Measurements from ENCODE around the gene TTC17. TPM values are rescaled to one million over a fixed set of nuclear protein-coding genes. Genes with fewer than 3 reads are reported as not detected.
A peak's percentile ranks its signal among the peaks of the same experiment; 100 is the strongest.
"Not testable (repeated sequence)": the region's sequence is repeated elsewhere in the genome, so short reads cannot be mapped to it uniquely, and the experiment has no call there.

Gene TTC17
- total and polyA plus RNA-seq, 5 donors from 2014 or later: 46.5 to 102 (median 56.0) TPM

DNA sequence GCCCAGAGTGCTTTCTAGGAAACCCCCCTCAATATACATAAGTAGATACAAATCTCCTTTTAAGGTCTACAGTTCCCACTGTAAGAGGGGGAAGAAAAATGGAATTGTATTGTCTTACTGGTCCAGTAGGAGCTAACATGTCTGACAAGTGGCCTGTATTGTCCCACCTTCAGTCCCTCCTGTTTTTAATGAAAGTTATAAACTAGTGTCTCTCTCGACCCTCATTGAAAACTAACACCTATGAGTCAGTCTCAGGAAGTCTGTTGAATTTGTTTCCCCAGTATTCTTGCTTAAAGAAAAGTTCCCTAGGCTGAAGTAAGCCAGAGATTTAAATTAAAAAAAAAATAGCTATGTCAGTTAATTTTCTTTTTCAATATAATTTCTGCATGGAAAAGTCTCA, 69.3 kb downstream of the TTC17 start:
- Histone ChIP-seq H3K36me3 (ENCODE audit: control insufficient read depth, insufficient read depth, low read length) (peaks cover 10% of the 10 kb centered on the region), H3K27ac (ENCODE audit: insufficient read depth, low read length, poor library complexity, severe bottlenecking) (no peak overlapping the region), H3K4me3 (ENCODE audit: low read depth, low read length) (no peak overlapping the region), H3K27me3 (ENCODE audit: control insufficient read depth, insufficient read depth, low read length) (no peaks in the 10 kb centered on the region), H3K4me1 (ENCODE audit: control insufficient read depth, insufficient read depth, low read length, poor library complexity, severe bottlenecking) (no peaks in the 10 kb centered on the region), H3K9me3 (ENCODE audit: control insufficient read depth in 2 of 2, low read length in 2 of 2) (no peaks in the 10 kb centered on the region)
- Mint-ChIP-seq H3K27me3 (no peaks in the 10 kb centered on the region), H3K4me1 (peaks cover 0 to 3% (median 0%) of the 10 kb centered on the region in 4 donors), H3K9me3 (no peaks in the 10 kb centered on the region), H3K36me3 (peaks cover 35% of the 10 kb centered on the region), H3K27ac (no peak overlapping the region), H3K4me3 (no peak overlapping the region)
- DNase-seq (no peak), ATAC-seq (ENCODE audit: low read depth in 2 of 2) (no peak)

DNA sequence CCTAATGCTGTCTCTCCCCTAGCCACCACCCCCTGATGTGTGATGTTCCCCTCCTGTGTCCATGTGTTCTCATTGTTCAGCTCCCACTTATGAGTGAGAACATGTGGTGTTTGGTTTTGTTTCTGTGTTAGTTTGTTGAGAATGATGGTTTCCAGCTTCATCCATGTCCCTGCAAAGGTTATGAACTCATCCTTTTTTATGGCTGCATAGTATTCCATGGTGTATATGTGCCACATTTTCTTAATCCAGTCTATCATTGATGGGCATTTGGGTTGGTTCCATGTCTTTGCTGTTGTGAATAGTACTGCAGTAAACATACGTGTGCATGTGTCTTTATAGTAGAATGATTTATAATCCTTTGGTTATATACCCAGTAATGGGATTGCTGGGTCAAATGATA, 72.2 kb downstream of the TTC17 start:
- not testable (repeated sequence) for H3K27ac Mint-ChIP-seq; H3K27ac ChIP-seq (ENCODE audit: insufficient read depth, low read length, poor library complexity, severe bottlenecking); DNase-seq; H3K27me3 Mint-ChIP-seq; ATAC-seq (ENCODE audit: low read depth in 2 of 2); H3K4me1 Mint-ChIP-seq; H3K9me3 Mint-ChIP-seq; H3K4me3 Mint-ChIP-seq; H3K4me1 ChIP-seq (ENCODE audit: control insufficient read depth, insufficient read depth, low read length, poor library complexity, severe bottlenecking); H3K9me3 ChIP-seq (ENCODE audit: control insufficient read depth in 2 of 2, low read length in 2 of 2); H3K4me3 ChIP-seq (ENCODE audit: low read depth, low read length); H3K27me3 ChIP-seq (ENCODE audit: control insufficient read depth, insufficient read depth, low read length)
- peaks cover 17% of the 10 kb centered on the region for H3K36me3 ChIP-seq (ENCODE audit: control insufficient read depth, insufficient read depth, low read length)
- H3K36me3 Mint-ChIP-seq: peaks cover 52% of the 10 kb centered on the region

DNA sequence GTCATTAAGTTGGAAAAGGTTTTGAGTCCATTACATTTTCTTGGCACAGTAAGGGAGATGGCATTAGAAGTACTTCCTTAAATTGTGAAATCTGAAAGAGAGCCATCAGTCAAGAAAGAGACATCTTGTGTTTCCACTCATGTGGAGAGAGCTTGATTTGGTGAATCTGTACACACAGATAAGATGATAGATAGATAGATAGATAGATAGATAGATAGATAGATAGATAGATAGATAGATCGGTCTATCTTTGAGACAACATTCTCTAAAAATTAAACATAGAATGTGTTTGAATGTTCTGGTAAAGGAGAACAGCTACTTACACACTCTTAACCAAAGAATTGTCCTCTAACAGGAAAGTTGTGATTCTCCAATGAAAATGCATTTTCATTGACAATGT, 76.2 kb downstream of the TTC17 start:
- Mint-ChIP-seq H3K9me3 (no peaks in the 10 kb centered on the region), H3K36me3 (peaks cover 59% of the 10 kb centered on the region), H3K27ac (no peak overlapping the region), H3K4me1 (peaks cover 0 to 4% (median 3%) of the 10 kb centered on the region in 4 donors), H3K4me3 (no peak overlapping the region), H3K27me3 (no peaks in the 10 kb centered on the region)
- H3K4me3 ChIP-seq (ENCODE audit: low read depth, low read length): no peak overlapping the region
- no peak for DNase-seq
- H3K4me1 ChIP-seq (ENCODE audit: control insufficient read depth, insufficient read depth, low read length, poor library complexity, severe bottlenecking): no peaks in the 10 kb centered on the region
- peaks cover 45% of the 10 kb centered on the region for H3K36me3 ChIP-seq (ENCODE audit: control insufficient read depth, insufficient read depth, low read length)
- H3K27ac ChIP-seq (ENCODE audit: insufficient read depth, low read length, poor library complexity, severe bottlenecking): no peak overlapping the region
- no peak for ATAC-seq (ENCODE audit: low read depth in 2 of 2)
- H3K27me3 ChIP-seq (ENCODE audit: control insufficient read depth, insufficient read depth, low read length): no peaks in the 10 kb centered on the region
- H3K9me3 ChIP-seq (ENCODE audit: control insufficient read depth in 2 of 2, low read length in 2 of 2): no peaks in the 10 kb centered on the region

DNA sequence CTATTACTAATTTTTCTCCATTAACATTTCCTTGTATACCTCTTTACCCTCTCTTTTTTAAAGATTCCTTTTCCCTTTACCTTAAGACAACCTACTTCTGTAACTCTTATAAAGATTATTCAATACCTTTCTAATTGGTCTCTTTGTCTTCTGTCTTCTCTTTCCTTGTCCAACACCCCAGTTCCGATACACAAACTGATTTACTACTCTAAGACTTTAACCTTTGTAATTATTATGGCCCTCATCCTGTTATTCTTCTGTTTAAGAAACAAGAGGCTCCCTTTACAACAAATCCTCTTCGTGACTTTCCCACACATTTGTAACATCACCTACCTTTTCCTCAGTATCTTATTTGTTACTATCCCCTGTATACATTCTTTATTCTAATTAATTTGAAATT, 81.8 kb downstream of the TTC17 start:
- Mint-ChIP-seq H3K27ac (no peak overlapping the region), H3K9me3 (no peaks in the 10 kb centered on the region), H3K4me1 (peaks cover 0 to 9% (median 2%) of the 10 kb centered on the region in 4 donors), H3K4me3 (no peak overlapping the region), H3K36me3 (peaks cover 63% of the 10 kb centered on the region), H3K27me3 (no peaks in the 10 kb centered on the region)
- Histone ChIP-seq H3K27ac (ENCODE audit: insufficient read depth, low read length, poor library complexity, severe bottlenecking) (no peak overlapping the region), H3K27me3 (ENCODE audit: control insufficient read depth, insufficient read depth, low read length) (no peaks in the 10 kb centered on the region), H3K36me3 (ENCODE audit: control insufficient read depth, insufficient read depth, low read length) (peaks cover 81% of the 10 kb centered on the region), H3K4me1 (ENCODE audit: control insufficient read depth, insufficient read depth, low read length, poor library complexity, severe bottlenecking) (no peaks in the 10 kb centered on the region), H3K4me3 (ENCODE audit: low read depth, low read length) (no peak overlapping the region), H3K9me3 (ENCODE audit: control insufficient read depth in 2 of 2, low read length in 2 of 2) (no peaks in the 10 kb centered on the region)
- no peak for DNase-seq
- ATAC-seq (ENCODE audit: low read depth in 2 of 2): no peak

DNA sequence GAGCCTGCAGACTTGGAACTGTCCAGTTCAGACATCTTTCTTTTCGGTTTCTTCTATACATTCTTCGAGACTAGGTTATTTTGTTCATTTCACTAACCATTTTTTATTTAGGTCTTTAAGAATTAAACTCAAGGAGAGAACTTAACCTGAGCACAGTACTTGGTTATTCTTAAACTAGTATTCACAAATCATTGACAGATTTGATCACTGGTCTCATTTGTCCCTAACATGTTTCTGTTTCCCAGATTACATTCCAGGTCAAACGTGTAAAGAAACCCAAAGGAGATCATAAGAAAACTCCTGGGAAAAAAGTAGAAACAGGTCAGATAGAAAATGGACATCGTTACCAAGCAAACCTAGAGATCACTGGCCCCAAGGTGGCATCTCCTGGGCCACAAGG, 85.1 kb downstream of the TTC17 start:
- Mint-ChIP-seq H3K9me3 (no peaks in the 10 kb centered on the region), H3K36me3 (peaks cover 71% of the 10 kb centered on the region), H3K27me3 (no peaks in the 10 kb centered on the region), H3K4me1 (peaks cover 0 to 5% (median under 1%) of the 10 kb centered on the region in 4 donors), H3K4me3 (no peak overlapping the region), H3K27ac (no peak overlapping the region)
- DNase-seq (no peak), ATAC-seq (ENCODE audit: low read depth in 2 of 2) (no peak)
- Histone ChIP-seq H3K4me1 (ENCODE audit: control insufficient read depth, insufficient read depth, low read length, poor library complexity, severe bottlenecking) (no peaks in the 10 kb centered on the region), H3K9me3 (ENCODE audit: control insufficient read depth in 2 of 2, low read length in 2 of 2) (no peaks in the 10 kb centered on the region), H3K36me3 (ENCODE audit: control insufficient read depth, insufficient read depth, low read length) (peaks cover 90% of the 10 kb centered on the region), H3K27me3 (ENCODE audit: control insufficient read depth, insufficient read depth, low read length) (no peaks in the 10 kb centered on the region), H3K4me3 (ENCODE audit: low read depth, low read length) (no peak overlapping the region), H3K27ac (ENCODE audit: insufficient read depth, low read length, poor library complexity, severe bottlenecking) (no peak overlapping the region)

DNA sequence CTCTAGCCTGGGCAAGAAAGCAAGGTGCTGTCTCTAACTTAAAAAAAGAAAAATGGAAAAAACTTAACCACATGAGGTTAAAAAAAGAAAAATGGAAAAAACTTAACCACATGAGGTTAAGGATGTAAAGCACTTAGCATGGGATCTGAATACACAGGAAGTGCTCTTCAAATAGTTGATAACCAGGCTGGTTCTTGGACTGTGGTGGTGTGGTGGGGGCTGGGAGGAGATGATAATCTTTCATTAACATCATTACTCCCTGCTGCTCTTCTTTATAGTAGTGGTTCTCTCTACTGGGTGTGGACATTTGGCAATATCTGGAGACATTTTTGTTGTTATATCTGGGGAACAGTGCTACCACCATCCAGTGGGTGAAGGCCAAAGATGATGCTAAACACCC, 88.4 kb downstream of the TTC17 start:
- Mint-ChIP-seq H3K36me3 (peaks cover 73% of the 10 kb centered on the region), H3K27me3 (no peaks in the 10 kb centered on the region), H3K27ac (peak overlapping the region in 1 of 3 donors; percentile 26), H3K4me3 (no peak overlapping the region), H3K4me1 (no peaks in the 10 kb centered on the region), H3K9me3 (no peaks in the 10 kb centered on the region)
- no peaks in the 10 kb centered on the region for H3K27me3 ChIP-seq (ENCODE audit: control insufficient read depth, insufficient read depth, low read length)
- ATAC-seq (ENCODE audit: low read depth in 2 of 2): no peak
- no peaks in the 10 kb centered on the region for H3K9me3 ChIP-seq (ENCODE audit: control insufficient read depth in 2 of 2, low read length in 2 of 2)
- peaks cover 93% of the 10 kb centered on the region for H3K36me3 ChIP-seq (ENCODE audit: control insufficient read depth, insufficient read depth, low read length)
- no peaks in the 10 kb centered on the region for H3K4me1 ChIP-seq (ENCODE audit: control insufficient read depth, insufficient read depth, low read length, poor library complexity, severe bottlenecking)
- no peak overlapping the region for H3K27ac ChIP-seq (ENCODE audit: insufficient read depth, low read length, poor library complexity, severe bottlenecking)
- no peak for DNase-seq
- no peak overlapping the region for H3K4me3 ChIP-seq (ENCODE audit: low read depth, low read length)

DNA sequence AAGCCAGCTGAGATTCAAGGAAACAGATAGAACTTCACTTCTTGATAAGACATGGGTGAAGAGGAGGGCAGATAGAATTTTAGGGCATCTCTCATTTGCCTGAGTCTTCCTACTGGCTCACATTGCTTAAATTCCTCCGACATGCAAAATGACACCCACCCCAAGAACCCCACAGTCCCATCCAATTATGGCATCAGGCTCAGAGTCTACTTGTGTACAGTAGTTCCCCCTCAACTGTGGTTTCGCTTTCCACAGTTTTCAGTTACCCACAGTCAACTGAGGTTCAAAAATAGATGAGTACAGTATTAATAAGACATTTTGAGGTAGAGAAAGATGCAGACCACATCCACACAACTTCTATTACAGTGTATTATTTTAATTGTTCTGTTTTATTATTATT, 99.8 kb downstream of the TTC17 start:
- Mint-ChIP-seq H3K4me3 (no peak overlapping the region), H3K27me3 (no peaks in the 10 kb centered on the region), H3K9me3 (peaks cover 0 to 12% (median 2%) of the 10 kb centered on the region in 7 donors), H3K4me1 (peaks cover 0 to 8% (median 3%) of the 10 kb centered on the region in 4 donors), H3K27ac (no peak overlapping the region), H3K36me3 (peaks cover 73% of the 10 kb centered on the region)
- DNase-seq (no peak), ATAC-seq (ENCODE audit: low read depth in 2 of 2) (no peak)
- Histone ChIP-seq H3K27me3 (ENCODE audit: control insufficient read depth, insufficient read depth, low read length) (no peaks in the 10 kb centered on the region), H3K4me1 (ENCODE audit: control insufficient read depth, insufficient read depth, low read length, poor library complexity, severe bottlenecking) (no peaks in the 10 kb centered on the region), H3K36me3 (ENCODE audit: control insufficient read depth, insufficient read depth, low read length) (peaks cover 71% of the 10 kb centered on the region), H3K27ac (ENCODE audit: insufficient read depth, low read length, poor library complexity, severe bottlenecking) (no peak overlapping the region), H3K9me3 (ENCODE audit: control insufficient read depth in 2 of 2, low read length in 2 of 2) (no peaks in the 10 kb centered on the region), H3K4me3 (ENCODE audit: low read depth, low read length) (no peak overlapping the region)

DNA sequence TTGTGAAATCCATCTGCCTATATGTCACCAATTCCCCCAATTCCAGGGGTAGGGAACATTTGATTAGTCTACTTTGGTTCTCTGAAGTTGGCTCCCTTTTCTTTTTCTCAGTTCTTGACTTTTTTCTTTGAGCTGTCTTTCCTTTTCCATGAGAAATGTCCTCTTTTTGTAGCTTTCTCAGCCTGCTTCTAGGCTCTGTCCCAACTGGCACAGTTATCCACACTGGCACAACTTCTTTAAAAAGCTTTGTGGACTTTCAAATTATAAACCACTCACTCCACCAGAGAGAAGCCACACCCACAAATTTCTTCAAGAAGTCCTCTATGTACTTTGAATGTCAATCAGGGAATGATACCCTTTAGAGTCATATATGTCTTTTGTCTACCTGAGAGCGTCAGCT, 100.5 kb downstream of the TTC17 start:
- Histone ChIP-seq H3K4me1 (ENCODE audit: control insufficient read depth, insufficient read depth, low read length, poor library complexity, severe bottlenecking) (no peaks in the 10 kb centered on the region), H3K9me3 (ENCODE audit: control insufficient read depth in 2 of 2, low read length in 2 of 2) (no peaks in the 10 kb centered on the region), H3K27ac (ENCODE audit: insufficient read depth, low read length, poor library complexity, severe bottlenecking) (no peak overlapping the region), H3K36me3 (ENCODE audit: control insufficient read depth, insufficient read depth, low read length) (peaks cover 68% of the 10 kb centered on the region), H3K4me3 (ENCODE audit: low read depth, low read length) (no peak overlapping the region), H3K27me3 (ENCODE audit: control insufficient read depth, insufficient read depth, low read length) (no peaks in the 10 kb centered on the region)
- no peaks in the 10 kb centered on the region for H3K27me3 Mint-ChIP-seq
- no peak overlapping the region for H3K27ac Mint-ChIP-seq
- H3K36me3 Mint-ChIP-seq: peaks cover 74% of the 10 kb centered on the region
- DNase-seq (no peak), ATAC-seq (ENCODE audit: low read depth in 2 of 2) (no peak)
- peaks cover 0 to 8% (median 3%) of the 10 kb centered on the region in 4 donors for H3K4me1 Mint-ChIP-seq
- no peak overlapping the region for H3K4me3 Mint-ChIP-seq
- H3K9me3 Mint-ChIP-seq: peaks cover 0 to 19% (median 2%) of the 10 kb centered on the region in 7 donors
